EL (cell line): ENCODE measurements around the gene RARRES1.

Source experiments
- DNase-seq: peaks from one replicate; pipeline ENCODE4 v3.0.0-alpha.2; 2016

The RARRES1 gene

GRCh38 chr3:158685159-158685558, 47.1 kb downstream of the RARRES1 start:
- DNase-seq, result peak; percentile 28

- DNase-seq, result peak; percentile 81
These were observed 48.9 kb downstream of the RARRES1 start for GRCh38 chr3:158683230-158683962.

GRCh38 chr3:158680861-158681260, 51.4 kb downstream of the RARRES1 start:
- DNase-seq, result no peak

- DNase-seq, result peak; percentile 39
These were observed 52.7 kb downstream of the RARRES1 start for GRCh38 chr3:158679547-158680000.

GRCh38 chr3:158678687-158679086, 53.6 kb downstream of the RARRES1 start:
- DNase-seq, result no peak

- peak; percentile 89 for DNase-seq
These were observed 59.8 kb downstream of the RARRES1 start, which contains the start of gene LXN for GRCh38 chr3:158672215-158673176. Gene LXN, minus strand, starts transcription at chr3:158672648. Its CDS starts 170 bp downstream, at chr3:158672478.

- peak; percentile 6 for DNase-seq
These were observed 60.4 kb downstream of the RARRES1 start for GRCh38 chr3:158671821-158672214.

GRCh38 chr3:158668506-158668905, 63.8 kb downstream of the RARRES1 start:
- DNase-seq, result no peak

- DNase-seq, result no peak
These were observed 65.8 kb downstream of the RARRES1 start for GRCh38 chr3:158666416-158666815.

GRCh38 chr3:158663832-158664231, 68.4 kb downstream of the RARRES1 start:
- DNase-seq, result no peak

GRCh38 chr3:158663246-158663645, 69.0 kb downstream of the RARRES1 start:
- DNase-seq, result no peak

GRCh38 chr3:158660711-158661110, 71.5 kb downstream of the RARRES1 start:
- DNase-seq, result no peak

- peak; percentile 71 for DNase-seq
These were observed 72.6 kb downstream of the RARRES1 start for GRCh38 chr3:158659454-158660237.

- DNase-seq, result no peak
These were observed 73.4 kb downstream of the RARRES1 start for GRCh38 chr3:158658889-158659288.

GRCh38 chr3:158652463-158652862, 79.8 kb downstream of the RARRES1 start:
- no peak for DNase-seq

GRCh38 chr3:158651192-158651591, 81.1 kb downstream of the RARRES1 start:
- DNase-seq, result no peak

GRCh38 chr3:158649791-158650190, 82.5 kb downstream of the RARRES1 start:
- DNase-seq, result no peak
